GM21515 (cell line): ENCODE data around the gene ZEB2.

Experiments used
- ATAC-seq: cut with Tn5 transposase; IDR thresholded peaks from one replicate; pipeline ENCODE4 v1.9.1; 2021; ENCODE audit not compliant: unreplicated experiment

The ZEB2 gene

DNA sequence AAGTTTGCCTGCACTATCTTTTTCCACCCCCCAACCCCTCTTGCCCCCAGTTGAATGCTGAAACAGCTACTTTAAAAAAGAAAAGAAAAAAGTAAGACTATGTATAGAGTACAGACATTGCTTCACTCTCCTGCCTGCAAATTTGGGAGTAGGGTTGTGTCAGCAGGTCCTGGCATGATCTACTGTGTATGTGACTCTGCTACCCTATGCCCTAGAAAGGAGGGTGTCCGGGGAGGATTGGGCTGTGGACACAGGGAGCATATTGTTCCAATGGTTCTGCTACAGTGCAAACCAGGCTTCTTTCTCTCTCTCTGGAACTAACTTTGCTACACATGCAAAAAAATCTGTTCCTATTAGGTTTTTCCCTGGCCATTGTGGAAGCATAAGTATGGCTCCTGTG is 9.9 kb upstream of the ZEB2 start:
- no peak for ATAC-seq

DNA sequence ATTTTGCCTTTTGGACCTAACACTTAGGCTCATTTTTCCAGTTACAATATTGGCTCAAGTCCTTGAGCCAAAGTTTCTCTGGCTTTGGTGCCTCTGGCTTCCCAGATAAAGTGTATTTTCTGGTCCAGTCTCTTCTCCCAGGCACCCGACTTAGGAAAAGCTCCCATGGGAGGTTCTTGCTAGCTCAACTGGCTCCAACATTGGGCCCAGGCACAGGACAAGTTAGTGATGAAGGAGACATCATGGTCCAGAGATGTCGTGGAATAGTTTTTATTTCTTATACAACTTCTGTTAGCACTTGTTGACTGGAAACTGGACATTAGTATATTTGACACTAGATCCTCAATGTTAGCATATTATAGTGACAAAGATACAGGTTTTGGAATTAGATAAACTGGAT is 8.2 kb upstream of the ZEB2 start:
- no peak for ATAC-seq

DNA sequence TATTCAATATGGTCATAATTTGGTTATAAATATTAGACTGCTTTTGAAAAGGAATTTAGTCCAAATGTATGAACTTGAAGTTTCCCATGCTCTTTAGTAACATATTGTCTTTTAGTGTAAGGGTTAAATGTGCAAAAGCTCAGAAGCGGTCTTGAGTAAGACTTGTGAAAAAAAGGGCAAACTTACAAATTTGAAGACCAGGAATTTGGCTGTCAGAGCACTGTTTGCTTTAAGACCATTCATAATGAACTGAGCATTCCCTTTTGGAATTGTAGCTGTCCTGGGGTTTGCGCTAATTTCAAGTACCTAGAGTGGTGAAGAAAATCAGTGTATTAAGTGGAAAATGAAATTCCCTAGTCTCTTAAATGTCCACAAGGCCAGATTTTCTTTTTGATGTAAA is 6.9 kb upstream of the ZEB2 start:
- ATAC-seq: no peak

DNA sequence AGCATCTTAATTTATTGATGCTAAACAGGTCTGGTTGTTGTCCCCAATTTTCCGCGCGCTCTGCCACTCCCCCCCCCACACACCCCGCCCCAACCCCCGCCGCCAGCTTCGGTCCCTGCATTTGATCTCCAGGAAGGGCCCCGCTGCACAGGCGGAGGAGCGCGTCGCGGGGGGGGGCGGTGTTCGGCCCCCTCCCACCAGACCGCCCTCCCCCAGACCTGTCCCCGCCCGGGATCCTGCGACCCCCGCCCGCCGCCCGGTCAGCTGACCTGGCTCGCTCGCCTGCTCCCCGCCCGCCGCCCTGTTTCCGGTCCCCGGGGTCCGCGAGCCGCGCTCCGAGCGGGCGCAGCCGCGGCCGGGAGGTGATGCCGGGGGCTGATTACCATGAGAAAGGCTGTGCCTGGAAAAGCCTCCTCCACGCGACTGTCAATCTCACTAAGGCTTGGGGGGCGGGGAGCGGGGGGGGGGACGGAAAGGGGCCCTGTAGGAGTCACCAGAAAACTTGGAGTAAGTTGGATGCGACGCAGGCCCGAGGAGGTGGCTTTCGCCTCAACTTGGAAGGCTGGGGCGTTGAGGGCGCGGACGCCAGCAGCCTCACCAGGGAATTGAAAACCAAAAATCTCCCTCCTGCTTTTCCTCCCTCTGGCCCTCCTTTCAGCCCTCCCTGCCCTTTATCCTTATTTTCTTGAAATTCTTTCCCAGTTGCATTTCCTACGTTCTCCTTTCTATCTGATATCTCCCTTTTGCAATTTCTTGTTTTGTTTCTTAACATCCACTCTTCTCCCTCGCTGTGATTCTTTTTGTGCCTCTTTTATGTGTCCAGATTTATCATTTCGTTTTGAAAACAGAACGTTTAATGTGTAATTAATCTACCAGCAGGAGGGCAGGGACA is 4.4 kb upstream of the ZEB2 start:
- ATAC-seq: no peak

DNA sequence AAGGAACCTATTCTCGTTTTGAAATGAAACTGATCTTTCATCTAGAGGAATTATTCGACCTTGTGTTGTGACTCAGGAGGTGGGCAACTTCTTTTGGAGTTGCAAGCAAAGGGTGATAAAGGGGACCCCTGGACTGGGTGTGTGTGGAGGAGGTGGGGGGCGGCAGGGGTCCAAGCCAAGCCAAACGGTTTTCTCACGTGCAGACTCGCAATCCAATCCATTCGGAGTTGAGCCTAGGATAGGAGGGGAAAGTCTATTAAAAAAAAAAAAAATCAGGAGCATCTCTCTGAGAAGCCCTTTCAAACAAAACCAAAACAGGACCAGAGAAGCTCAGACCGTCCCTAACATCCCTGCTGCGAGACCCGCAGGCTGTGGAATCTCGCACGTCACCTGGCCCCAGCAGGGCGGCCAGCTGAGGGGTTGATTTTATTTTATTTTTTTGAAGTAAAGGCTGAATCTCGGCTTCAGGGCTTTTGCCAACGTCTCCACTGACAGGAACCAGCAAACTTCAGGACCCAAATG is 3.7 kb upstream of the ZEB2 start:
- no peak for ATAC-seq

DNA sequence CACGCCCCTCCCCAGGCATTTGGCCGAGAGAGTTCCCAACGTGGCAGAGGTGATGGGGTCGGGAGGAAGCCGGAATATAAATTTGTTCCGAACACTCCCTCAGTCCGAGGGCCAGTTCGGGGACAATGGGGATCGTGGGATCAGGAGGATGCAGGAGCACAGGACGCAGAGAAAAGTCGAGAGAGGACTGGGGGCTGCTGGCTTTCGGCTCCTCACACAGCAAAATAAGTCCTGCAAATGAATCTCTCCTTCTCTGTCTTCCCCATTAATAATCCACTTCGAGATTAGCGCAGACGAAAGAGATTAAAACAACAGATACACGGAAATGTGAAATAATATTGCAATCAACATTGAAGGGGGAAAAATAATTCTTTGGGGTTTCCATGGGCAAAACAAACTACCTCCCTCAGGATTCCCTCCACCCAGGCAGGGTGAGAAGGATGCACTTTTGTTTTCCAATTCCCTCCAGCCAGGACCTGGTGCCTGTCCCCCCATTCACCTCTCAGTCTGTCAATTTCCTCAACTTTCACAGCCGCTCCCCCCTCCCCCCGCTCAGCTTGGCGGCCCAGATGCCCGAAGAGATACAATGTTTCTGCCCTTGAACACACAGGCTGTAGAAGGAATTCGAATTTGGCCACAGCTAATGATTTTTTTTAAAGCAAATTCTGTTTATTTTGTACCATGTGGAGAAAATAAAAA is 3.1 kb upstream of the ZEB2 start:
- no peak for ATAC-seq

DNA sequence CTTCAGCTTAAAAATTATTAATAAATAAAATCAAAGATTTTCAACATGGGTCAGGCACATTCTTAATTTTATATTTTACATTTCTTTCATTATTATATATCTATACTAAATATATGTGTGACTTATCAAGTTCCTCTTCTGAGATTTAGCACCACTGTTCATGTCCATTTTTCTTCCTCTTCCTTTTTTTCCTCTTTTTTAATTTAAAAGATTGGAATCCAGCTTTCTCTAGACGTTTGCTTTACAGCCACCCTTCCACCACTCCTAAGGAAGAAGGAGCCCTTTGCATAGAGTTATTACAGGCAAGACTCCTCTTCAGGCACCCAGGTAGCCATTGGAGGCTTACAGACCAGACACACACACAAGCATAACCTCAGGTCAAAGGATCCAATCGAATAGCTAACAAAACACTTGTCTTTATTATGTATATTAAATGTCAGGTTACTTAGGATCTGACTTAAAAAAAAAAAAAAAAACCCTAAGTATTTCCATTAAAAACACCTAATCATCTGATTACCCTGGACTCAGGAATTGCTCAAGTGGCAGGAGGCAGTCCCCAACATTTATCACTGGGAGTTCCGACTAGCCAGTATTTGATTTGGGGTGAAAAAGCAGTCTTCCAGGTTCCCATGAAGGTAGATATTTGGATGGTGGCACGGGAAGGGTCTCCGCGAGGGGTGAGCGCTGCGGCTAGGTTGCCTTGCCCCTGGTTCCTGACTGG is 2.4 kb upstream of the ZEB2 start:
- ATAC-seq: no peak

DNA sequence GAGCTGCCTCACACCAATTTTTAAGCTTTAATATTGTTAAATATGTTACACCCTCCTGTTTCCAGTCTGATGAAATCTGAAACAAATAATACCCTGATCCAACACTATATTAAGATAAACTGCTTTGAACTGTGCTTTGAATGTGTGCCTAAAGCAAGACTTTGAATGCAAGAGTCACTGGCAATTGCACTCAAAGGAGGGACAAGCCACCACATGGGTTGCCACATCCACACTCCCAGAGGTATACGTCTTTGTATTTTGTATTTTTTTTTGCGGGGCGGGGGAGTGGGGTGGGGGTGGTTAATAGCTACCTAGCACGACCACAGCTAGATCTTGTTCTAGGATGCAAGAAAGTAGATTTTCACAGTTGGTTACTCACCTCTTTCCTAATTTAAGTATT is 1.8 kb upstream of the ZEB2 start:
- no peak for ATAC-seq

DNA sequence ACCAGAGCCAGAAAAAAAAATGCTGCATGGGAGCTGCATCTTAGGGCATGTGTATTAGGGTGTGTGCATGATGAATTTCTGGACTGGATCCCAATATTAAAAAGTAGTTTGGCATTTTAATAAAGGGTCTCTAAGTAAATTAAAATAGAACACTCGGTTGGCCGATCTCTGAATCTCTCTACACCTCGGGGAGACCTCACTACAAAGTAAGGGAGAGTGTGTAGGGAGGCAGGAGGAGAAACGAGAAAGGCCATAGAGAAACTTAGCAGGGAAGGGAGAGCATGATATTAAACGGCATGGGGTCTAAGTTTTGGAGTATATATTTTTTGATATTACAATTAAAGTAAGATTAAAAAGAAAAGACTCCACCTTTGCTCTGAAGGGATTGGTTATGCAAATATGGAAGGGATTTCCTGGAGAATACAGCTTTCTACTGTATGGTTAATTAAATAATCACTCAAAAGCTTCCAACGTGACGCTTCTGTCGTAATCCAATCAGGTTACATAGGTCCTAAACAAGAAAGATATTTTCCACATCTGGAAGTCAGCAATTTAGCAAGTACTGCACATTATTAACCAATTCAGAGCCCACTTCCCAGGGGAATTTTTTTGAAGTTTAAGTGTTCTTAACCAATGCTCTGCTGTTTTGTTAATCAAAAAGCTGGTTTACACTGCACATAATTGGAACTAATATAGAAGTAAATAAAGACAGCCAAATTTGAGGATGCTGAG is 1.0 kb upstream of the ZEB2 start:
- ATAC-seq: no peak

DNA sequence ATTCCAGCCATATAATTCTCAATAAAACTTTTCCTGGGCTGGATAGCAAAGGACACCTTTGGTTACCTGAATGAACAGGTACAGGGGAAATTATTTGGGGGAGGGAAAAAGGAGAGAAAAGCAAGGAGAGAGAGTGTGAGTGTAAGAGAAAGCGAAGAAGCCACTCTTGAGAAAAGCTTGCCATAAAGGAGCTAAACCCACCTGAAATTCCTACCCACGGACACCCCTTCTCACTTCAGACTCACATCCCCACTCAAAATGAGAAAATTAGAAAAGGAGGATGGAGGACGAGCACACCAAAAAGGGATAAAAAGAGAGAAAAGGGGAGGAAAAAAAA is 354 bp downstream of the ZEB2 start:
- no peak for ATAC-seq

DNA sequence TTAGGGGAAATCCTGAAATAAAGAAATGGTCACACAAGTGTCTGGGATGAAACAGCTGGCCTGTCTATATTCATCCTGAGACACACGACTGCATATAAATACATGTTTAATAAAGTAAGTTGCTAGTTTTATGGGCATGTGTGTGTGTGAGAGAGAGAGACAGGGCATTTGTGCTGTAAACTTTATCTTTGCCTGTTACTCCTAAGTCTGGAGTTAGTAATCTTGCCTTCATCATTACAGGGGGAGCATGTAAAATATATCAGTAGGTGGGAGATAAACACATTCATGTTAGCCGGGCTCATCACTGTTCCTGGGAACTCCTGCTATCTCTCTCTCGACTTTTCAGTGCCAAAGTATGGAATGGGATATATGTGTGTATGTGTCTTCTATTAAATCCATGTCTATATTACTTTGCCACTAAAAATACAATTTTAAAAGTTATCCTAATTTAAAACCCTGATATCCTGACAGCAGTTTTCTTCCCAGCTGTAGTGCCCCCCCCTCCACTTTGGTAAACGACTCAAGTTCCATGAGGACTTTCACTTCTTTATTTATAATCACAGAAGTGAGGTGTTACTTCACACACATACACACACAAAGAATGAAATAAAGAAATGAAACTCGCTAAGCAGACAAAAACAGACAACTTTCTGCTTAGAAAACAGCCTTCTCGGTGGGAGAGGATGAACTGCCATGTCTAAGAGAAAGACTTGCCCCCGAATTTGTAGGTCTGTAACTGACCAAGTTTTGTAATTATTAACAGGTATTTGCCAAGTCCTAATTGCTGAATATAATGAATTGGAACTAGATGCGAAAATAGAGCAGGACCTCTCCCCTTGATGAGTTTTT is 947 bp downstream of the ZEB2 start:
- ATAC-seq: peak; percentile 50

DNA sequence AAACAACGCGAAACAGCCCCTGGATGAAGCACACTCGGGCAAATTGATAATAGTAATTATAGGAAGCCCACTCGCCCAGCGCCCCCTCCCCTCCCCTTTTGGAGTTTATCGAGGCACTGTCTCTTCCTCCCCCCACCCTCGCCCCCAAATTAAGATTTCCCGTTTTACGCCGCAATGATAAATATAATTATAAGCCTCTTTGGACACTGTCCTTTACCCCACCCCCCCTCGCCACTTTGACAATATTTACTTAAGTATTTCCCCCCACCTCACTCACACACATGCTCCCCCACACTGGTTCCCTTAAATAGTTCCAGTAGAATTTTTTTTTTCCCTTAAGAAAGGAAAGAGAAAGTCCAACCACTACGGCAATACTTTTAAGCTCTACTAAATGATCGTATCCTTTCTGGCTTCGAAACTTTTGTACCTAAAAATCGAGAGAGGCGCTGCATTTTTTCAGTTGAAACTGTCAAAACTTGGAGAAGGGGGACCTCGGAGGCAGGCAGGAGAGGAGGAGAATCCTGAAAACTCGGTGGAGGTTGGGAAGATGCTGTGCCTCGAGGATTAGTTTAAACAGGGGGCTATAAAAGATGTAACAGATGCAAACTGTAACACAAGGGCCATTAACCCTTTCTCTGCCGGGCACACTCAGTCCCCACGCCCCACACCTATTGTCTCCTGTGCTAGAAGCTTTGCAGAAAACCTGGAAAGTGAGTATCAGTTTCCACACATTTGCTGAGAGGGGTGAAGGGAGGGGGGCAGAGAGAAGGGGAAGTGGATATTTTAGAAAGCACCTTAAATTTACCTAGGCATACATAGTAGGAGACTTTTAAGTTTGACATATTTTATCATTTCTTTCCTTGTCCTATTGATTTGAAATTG is 1.8 kb downstream of the ZEB2 start:
- ATAC-seq: no peak

DNA sequence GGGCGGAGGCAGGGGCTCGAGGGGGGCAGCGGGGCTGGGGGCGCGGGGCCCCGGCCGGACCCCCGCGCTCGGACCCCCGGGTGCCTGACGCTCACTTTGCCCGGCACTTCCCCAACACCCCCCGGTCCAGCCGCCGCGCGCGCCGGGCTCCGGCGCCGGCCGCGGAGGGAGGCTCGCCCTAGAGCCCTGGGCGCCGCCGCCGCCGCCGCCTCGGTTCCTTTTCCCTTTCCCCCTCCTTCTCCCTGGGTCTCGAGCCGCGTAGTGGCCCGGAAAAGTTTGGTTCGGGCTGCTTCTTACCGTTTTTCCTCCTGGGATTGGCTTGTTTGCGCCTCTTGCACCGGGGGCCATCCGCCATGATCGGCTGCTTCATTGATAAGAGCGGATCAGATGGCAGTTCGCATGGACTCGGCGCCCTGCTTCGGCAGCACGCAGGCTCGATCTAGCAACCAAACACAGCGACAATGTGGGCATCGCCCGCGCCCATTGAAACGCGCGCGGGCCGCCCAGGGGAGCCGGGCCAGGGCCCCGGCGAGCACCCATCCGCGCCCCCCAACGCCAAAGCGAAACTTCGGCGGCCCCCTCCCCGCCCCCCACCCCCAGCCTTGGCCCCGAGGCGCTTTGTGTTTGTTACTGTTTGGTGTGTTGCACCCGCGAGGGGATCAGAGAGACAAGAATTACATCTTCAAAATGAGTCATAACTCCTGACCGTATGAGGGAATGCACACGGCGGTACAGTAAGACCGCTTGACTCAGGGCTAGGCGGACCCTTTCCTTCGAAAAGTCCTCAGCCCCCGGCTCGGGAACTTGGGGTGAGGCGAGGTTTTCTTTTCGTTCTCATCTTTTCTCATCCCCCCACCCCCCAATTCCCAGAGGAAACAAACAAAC is 2.7 kb downstream of the ZEB2 start:
- ATAC-seq: peak; percentile 48

DNA sequence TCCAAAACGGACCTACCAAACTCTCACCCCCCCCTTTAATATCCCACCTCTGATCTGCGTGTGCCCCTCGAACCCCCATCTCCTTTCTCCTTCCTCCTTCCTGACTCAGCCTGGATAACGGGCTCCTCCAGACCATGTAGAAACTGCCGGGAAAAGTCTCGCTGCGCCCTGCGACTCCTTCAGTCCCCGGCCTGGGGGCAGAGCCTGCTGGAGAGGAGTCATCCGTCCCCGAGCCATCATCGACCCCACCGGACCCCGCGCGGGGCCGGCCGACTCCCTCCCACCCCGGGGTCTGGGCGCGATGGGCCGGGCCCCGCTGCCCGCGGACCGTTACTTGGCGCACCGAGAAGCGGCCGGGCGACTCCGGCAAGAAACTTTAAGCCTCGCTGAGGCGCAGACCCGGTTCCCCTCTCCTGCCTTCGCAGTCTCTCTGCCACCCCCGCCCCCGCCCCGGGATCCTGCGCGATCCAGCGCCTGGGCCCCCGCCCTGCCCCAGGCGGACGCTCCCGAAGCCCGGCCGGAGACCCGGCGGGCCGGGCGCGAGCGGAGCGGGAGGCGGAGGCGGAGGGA is 3.4 kb downstream of the ZEB2 start:
- ATAC-seq: peak; percentile 11

DNA sequence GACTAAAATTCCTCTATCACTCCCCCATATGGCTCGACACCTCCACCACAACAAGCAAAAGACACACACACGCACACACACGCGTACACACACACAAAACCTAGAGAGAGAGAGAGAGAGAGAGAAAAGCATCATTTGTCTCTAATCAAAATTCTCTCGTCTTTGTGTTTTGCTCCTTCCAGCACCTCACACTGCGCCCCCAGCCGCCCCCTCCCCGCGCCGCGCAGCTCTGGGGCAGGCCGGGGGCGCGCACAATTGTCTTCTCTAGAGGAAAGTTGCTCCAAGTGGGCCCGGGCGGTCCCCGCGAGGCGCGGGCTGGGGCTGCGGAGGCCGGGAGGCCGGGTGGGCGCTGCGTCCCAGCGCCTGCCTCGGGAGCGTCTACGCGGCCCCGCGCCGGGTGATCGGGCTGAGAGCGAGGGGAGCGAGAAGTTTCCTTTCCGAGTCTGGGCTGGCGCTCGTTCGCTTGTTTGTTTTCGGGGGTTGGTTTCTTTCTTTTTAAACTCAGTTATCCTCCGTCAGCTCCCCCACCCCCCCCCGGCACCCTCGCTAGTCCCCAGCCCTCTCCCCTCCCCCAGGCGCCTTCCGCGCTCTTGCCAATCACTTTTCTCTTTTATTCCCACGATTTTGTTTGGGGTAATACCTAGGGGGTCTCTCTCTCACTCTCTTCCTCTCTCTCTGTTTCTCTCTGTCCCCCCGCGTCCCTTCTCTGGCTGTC is 4.1 kb downstream of the ZEB2 start:
- ATAC-seq: no peak

DNA sequence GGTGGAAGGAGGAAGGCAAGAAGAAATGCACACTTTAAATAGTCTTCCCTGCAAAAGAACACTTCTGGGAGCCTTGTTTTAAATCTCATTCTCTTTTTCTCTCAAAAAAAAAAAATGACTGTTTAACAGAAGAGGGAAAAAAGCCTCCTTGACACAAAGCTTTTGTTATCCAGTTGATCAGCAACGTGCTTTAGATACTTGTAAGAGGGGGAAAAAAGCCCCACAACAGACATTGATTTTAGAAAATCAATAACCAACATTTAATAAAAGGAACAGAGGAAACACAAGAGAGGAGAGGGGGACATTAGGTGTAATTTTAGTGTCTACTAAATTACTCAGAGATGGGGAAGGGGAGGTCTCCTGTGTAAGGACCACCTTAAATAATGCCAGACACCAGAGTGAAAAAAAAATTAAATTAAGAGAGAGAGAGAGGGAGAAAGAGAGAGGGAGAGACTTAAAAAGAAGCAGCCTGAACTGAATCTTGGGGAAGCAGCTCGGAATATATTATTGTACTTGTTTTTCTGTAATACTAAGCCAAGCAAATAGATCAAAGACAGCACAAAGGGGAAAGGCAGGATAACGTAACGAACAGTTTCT is 4.7 kb downstream of the ZEB2 start:
- ATAC-seq: no peak

DNA sequence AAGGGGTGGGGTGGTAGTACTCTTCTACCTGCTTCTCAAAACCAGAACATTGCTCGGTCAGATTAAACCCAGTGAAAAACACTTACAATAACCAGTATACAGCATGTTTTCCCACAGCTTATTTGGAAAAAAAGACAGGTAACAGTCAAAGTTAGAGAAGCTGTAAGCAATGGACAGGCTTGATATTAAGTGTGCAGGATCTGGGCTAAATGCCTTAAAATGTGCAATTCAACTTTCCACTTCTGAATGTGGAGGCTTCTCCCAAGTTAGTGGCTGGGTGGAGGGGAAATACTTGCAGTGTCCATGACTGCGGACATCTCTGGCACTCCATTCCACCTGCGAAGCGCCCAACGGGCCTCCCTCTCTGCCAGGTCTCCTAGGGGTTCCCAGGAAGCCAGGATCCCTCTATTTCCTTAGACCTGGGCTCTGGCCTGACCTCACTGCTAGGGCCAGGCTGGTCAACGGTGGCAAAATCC is 5.3 kb downstream of the ZEB2 start:
- no peak for ATAC-seq
